H1 (cell line): Measurements from ENCODE around the gene ABCC10.

Source experiments
- EZH2 ChIP-seq: fragments of 200-600 bp; sonication (generic); IDR thresholded peaks from 2 replicates; pipeline ENCODE4 v1.7.1; 2012; ENCODE audit warnings: low read depth, mild to moderate bottlenecking, moderate library complexity, low read length, inconsistent platforms; ENCODE audit not compliant: severe bottlenecking
- GABPA ChIP-seq: IDR thresholded peaks from 2 replicates; pipeline ENCODE4 v1.6.1; 2011; ENCODE audit warnings: mild to moderate bottlenecking, low read length, moderate library complexity, borderline replicate concordance; ENCODE audit not compliant: insufficient read depth
- MAFK ChIP-seq: IDR thresholded peaks from 2 replicates; pipeline ENCODE4 v1.6.1; 2012; ENCODE audit warnings: low read depth, mild to moderate bottlenecking, improper control_type of control experiment, low read length
- NRF1 ChIP-seq: IDR thresholded peaks from 2 replicates; pipeline ENCODE4 v1.6.1; 2011; ENCODE audit warnings: mild to moderate bottlenecking, low read depth, low read length, improper control_type of control experiment
- POLR2AphosphoS5 ChIP-seq: IDR thresholded peaks from 2 replicates; pipeline ENCODE4 v1.6.1; 2011; ENCODE audit warnings: low read depth, low read length
- SP1 ChIP-seq: IDR thresholded peaks from 2 replicates; pipeline ENCODE4 v1.6.1; 2011; ENCODE audit warnings: low read depth, low read length
- TEAD4 ChIP-seq: IDR thresholded peaks from 2 replicates; pipeline ENCODE4 v1.6.1; 2012; ENCODE audit warnings: low read depth, low read length, inconsistent platforms, mixed read lengths
- YY1 ChIP-seq: IDR thresholded peaks from 2 replicates; pipeline ENCODE4 v1.6.1; 2011; ENCODE audit warnings: low read depth, mild to moderate bottlenecking, low read length
- TF ChIP-seq, protein P1 (sequence below), 3 experiments: IDR thresholded peaks; 1 replicate in 2 of 3; 2 replicates in 1 of 3; pipeline versions ENCODE4 v1.5.1 to v1.6.1; 2011; ENCODE audit warnings: low read length in 3 of 3, mild to moderate bottlenecking in 3 of 3, inconsistent platforms in 2 of 3, low read depth in 1 of 3, moderate library complexity in 1 of 3; ENCODE audit not compliant: insufficient read depth in 1 of 3; ENCODE audit errors: control extremely low read depth in 1 of 3

DNA sequence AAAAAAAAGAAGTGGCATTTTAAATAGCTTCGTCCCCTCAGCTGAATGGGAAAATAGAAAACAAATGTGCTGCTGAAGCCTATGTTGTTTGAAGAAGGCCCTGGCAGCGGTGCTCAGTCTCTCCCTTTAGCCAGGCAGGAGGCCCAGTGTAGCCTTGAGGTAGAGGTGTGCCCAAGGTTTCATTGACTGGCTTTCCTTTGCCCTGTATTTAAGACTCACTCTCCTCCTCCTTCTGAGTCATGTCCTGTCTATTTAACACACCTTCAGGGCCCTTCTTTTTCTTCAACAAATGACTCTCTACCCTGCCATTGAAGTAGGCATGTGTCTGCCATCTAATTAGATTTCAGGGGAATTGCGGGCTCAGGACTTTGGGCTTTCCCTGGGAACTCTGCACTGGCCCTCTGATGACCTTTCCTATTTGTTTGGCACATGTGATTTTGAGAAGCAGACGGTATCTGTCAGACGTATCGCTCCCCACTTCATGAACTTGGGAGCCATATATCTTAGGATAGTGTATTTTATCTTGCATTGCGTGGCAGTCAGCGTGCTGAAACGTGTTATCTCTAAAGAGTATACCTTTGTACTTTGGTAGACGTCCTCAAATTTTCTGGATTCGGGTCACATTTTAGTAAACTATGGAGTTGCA, 54.4 kb downstream of the ABCC10 start:
- TF ChIP-seq MAFK, result no peak
- TF ChIP-seq, protein P1, sequence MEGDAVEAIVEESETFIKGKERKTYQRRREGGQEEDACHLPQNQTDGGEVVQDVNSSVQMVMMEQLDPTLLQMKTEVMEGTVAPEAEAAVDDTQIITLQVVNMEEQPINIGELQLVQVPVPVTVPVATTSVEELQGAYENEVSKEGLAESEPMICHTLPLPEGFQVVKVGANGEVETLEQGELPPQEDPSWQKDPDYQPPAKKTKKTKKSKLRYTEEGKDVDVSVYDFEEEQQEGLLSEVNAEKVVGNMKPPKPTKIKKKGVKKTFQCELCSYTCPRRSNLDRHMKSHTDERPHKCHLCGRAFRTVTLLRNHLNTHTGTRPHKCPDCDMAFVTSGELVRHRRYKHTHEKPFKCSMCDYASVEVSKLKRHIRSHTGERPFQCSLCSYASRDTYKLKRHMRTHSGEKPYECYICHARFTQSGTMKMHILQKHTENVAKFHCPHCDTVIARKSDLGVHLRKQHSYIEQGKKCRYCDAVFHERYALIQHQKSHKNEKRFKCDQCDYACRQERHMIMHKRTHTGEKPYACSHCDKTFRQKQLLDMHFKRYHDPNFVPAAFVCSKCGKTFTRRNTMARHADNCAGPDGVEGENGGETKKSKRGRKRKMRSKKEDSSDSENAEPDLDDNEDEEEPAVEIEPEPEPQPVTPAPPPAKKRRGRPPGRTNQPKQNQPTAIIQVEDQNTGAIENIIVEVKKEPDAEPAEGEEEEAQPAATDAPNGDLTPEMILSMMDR (IDR thresholded peaks at IDR 0.05; ENCODE audit: control extremely low read depth in 1 of 3, insufficient read depth in 1 of 3, low read depth in 1 of 3, low read length in 3 of 3), result no peak
- TF ChIP-seq EZH2, result no peak
- no peak for TF ChIP-seq TEAD4
- no peak for TF ChIP-seq GABPA
- TF ChIP-seq POLR2AphosphoS5, result no peak
- no peak for TF ChIP-seq SP1
- no peak for TF ChIP-seq YY1
- TF ChIP-seq NRF1, result no peak
